Astrocyte (in vitro differentiated cells and primary cell): Measurements from ENCODE around the gene C6orf62. TPM values are rescaled to one million over a fixed set of nuclear protein-coding genes. Genes with fewer than 3 reads are reported as not detected.

ENCODE experiments used
- DNase-seq: peaks from one replicate; pipeline ENCODE4 v3.0.0-alpha.2; 2010; ENCODE audit warnings: low read depth
- FAIRE-seq: peaks from 2 replicates; lab custom pipeline; 2011; peaks lifted over from hg19 to GRCh38; lab: Jason Lieb, UNC
- H2AFZ ChIP-seq: 2 replicates; pipeline ENCODE4 v1.6.0; 2012; ENCODE audit warnings: low read depth, low read length, inconsistent platforms
- H3K27ac ChIP-seq: 2 replicates; pipeline ENCODE4 v1.5.1; 2011; ENCODE audit warnings: low read depth, low read length, inconsistent platforms
- H3K27me3 ChIP-seq: 2 replicates; pipeline ENCODE4 v1.6.0; 2011; ENCODE audit warnings: low read length, inconsistent platforms; ENCODE audit not compliant: insufficient read depth
- H3K36me3 ChIP-seq: 2 replicates; pipeline ENCODE4 v1.5.1; 2011; ENCODE audit warnings: low read length, inconsistent platforms; ENCODE audit not compliant: insufficient read depth
- H3K4me1 ChIP-seq: 2 replicates; pipeline ENCODE4 v1.5.1; 2011; ENCODE audit warnings: low read length, inconsistent platforms; ENCODE audit not compliant: insufficient read depth
- H3K4me2 ChIP-seq: 2 replicates; pipeline ENCODE4 v1.6.0; 2012; ENCODE audit warnings: low read length, inconsistent platforms
- H3K4me3 ChIP-seq: 2 replicates; pipeline ENCODE4 v1.5.1; 2011; ENCODE audit warnings: low read depth, mild to moderate bottlenecking, low read length, inconsistent platforms; ENCODE audit not compliant: insufficient read depth
- H3K79me2 ChIP-seq: 2 replicates; pipeline ENCODE4 v1.6.0; 2012; ENCODE audit warnings: mild to moderate bottlenecking, low read length, inconsistent platforms; ENCODE audit not compliant: insufficient read depth
- H3K9ac ChIP-seq: 2 replicates; pipeline ENCODE4 v1.6.0; 2012; ENCODE audit warnings: mild to moderate bottlenecking, low read length, inconsistent platforms
- H3K9me3 ChIP-seq: 2 replicates; pipeline ENCODE4 v1.5.1; 2012; ENCODE audit warnings: low read depth, mild to moderate bottlenecking, low read length, inconsistent platforms; ENCODE audit not compliant: insufficient read depth
- H4K20me1 ChIP-seq: 2 replicates; pipeline ENCODE4 v1.6.0; 2012; ENCODE audit warnings: low read length, inconsistent platforms; ENCODE audit not compliant: insufficient read depth
- H3K27ac Mint-ChIP-seq: one replicate; pipeline ENCODE4 v1.8.0; 2021; ENCODE audit warnings: mild to moderate bottlenecking, mixed read lengths; ENCODE audit not compliant: unreplicated experiment
- H3K27me3 Mint-ChIP-seq: one replicate; pipeline ENCODE4 v1.8.0; 2021; ENCODE audit warnings: low read depth, mixed read lengths; ENCODE audit not compliant: unreplicated experiment
- H3K36me3 Mint-ChIP-seq: one replicate; pipeline ENCODE4 v1.8.0; 2021; ENCODE audit warnings: low read depth, mixed read lengths; ENCODE audit not compliant: unreplicated experiment
- H3K4me1 Mint-ChIP-seq: one replicate; pipeline ENCODE4 v1.8.0; 2021; ENCODE audit warnings: low read depth, mixed read lengths; ENCODE audit not compliant: unreplicated experiment
- H3K4me3 Mint-ChIP-seq: one replicate; pipeline ENCODE4 v1.8.0; 2021; ENCODE audit warnings: mild to moderate bottlenecking, moderate library complexity, mixed read lengths; ENCODE audit not compliant: unreplicated experiment
- H3K9me3 Mint-ChIP-seq: one replicate; pipeline ENCODE4 v1.8.0; 2021; ENCODE audit warnings: mild to moderate bottlenecking, mixed read lengths; ENCODE audit not compliant: unreplicated experiment
- CTCF ChIP-seq: IDR thresholded peaks from 2 replicates; pipeline ENCODE4 v1.5.1; 2011; ENCODE audit warnings: low read depth, mild to moderate bottlenecking, inconsistent platforms, low read length, moderate library complexity; ENCODE audit not compliant: insufficient read depth
- EZH2 ChIP-seq: IDR thresholded peaks from 2 replicates; pipeline ENCODE4 v1.6.1; 2012; ENCODE audit warnings: mild to moderate bottlenecking, low read length, inconsistent platforms; ENCODE audit not compliant: insufficient read depth
- total RNA-seq: library from RNA; stranded (reverse); gene quantifications from 2 replicates; pipeline ENCODE4 v1.2.1, GENCODE V29; 2021

The C6orf62 gene
- total RNA-seq, 1 donor from 2014 or later = 162 TPM

- Histone ChIP-seq H4K20me1 (peaks cover 94% of the 10 kb centered on the region), H2AFZ (no peak overlapping the region), H3K4me1 (no peaks in the 10 kb centered on the region), H3K4me2 (no peak overlapping the region), H3K4me3 (no peak overlapping the region), H3K9me3 (no peaks in the 10 kb centered on the region), H3K36me3 (peaks cover 94% of the 10 kb centered on the region), H3K9ac (no peak overlapping the region), H3K27ac (no peak overlapping the region), H3K79me2 (peaks cover 64% of the 10 kb centered on the region), H3K27me3 (no peaks in the 10 kb centered on the region)
- Mint-ChIP-seq H3K4me3 (no peak overlapping the region), H3K27ac (no peak overlapping the region), H3K36me3 (peaks cover 17% of the 10 kb centered on the region), H3K27me3 (no peaks in the 10 kb centered on the region), H3K9me3 (no peaks in the 10 kb centered on the region), H3K4me1 (peaks cover 18% of the 10 kb centered on the region)
- TF ChIP-seq EZH2 (no peak), CTCF (no peak)
- DNase-seq (no peak), FAIRE-seq (no peak)
Measured at GRCh38 chr6:24709014-24709711, 9.8 kb downstream of the C6orf62 start.

- H3K36me3 ChIP-seq = peaks cover 90% of the 10 kb centered on the region
- H3K79me2 ChIP-seq = peaks cover 58% of the 10 kb centered on the region
Measured at GRCh38 chr6:24708612-24709011, 10.3 kb downstream of the C6orf62 start.

More at GRCh38 chr6:24708612-24709011, 10.3 kb downstream of the C6orf62 start:
- no peaks in the 10 kb centered on the region for H3K4me1 ChIP-seq
- no peaks in the 10 kb centered on the region for H3K9me3 ChIP-seq
- no peak overlapping the region for H3K4me3 Mint-ChIP-seq
- H3K27me3 ChIP-seq = no peaks in the 10 kb centered on the region
- no peaks in the 10 kb centered on the region for H3K27me3 Mint-ChIP-seq
- DNase-seq (no peak), FAIRE-seq (no peak)
- H3K4me2 ChIP-seq = no peak overlapping the region
- H3K27ac ChIP-seq = no peak overlapping the region
- H3K4me3 ChIP-seq = no peak overlapping the region
- H2AFZ ChIP-seq = no peak overlapping the region
- no peaks in the 10 kb centered on the region for H3K9me3 Mint-ChIP-seq
- H3K36me3 Mint-ChIP-seq = peaks cover 17% of the 10 kb centered on the region
- H4K20me1 ChIP-seq = peaks cover 94% of the 10 kb centered on the region
- TF ChIP-seq EZH2 (no peak), CTCF (no peak)
- peaks cover 13% of the 10 kb centered on the region for H3K4me1 Mint-ChIP-seq
- H3K27ac Mint-ChIP-seq = no peak overlapping the region
- H3K9ac ChIP-seq = no peak overlapping the region
